GM18868 (cell line): ENCODE measurements around the gene ZNG1B.
"Not testable (repeated sequence)": the region's sequence is repeated elsewhere in the genome, so short reads cannot be mapped to it uniquely, and the experiment has no call there.

Experiments
- ATAC-seq: cut with Tn5 transposase; IDR thresholded peaks from one replicate; pipeline ENCODE4 v1.9.1; 2021; ENCODE audit warnings: mild to moderate bottlenecking, moderate library complexity; ENCODE audit not compliant: unreplicated experiment

ZNG1B gene

GRCh38 chr2:113503094-113504042 lies 65.9 kb downstream of the ZNG1B start:
- peak; percentile 83 for ATAC-seq

DNA sequence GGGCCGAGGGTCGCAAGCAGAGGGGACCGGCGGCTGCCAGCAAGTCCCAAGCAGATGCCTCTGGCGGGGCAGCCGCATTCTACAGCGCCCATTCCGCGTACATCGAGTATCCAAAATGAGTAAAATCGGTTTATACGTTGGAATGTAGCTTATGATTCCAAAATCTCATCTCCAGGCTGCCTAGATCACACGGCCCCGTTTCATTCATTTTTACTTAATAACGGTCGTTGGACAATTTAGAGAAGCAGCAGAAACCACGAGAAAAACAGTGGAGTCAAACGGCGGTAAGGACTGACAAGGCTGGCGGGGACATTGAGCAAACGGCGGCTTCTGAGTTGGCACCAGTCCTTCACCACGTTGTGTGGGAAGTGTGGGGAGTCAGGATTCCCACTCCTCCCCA lies 66.6 kb downstream of the ZNG1B start:
- ATAC-seq = not testable (repeated sequence)

DNA sequence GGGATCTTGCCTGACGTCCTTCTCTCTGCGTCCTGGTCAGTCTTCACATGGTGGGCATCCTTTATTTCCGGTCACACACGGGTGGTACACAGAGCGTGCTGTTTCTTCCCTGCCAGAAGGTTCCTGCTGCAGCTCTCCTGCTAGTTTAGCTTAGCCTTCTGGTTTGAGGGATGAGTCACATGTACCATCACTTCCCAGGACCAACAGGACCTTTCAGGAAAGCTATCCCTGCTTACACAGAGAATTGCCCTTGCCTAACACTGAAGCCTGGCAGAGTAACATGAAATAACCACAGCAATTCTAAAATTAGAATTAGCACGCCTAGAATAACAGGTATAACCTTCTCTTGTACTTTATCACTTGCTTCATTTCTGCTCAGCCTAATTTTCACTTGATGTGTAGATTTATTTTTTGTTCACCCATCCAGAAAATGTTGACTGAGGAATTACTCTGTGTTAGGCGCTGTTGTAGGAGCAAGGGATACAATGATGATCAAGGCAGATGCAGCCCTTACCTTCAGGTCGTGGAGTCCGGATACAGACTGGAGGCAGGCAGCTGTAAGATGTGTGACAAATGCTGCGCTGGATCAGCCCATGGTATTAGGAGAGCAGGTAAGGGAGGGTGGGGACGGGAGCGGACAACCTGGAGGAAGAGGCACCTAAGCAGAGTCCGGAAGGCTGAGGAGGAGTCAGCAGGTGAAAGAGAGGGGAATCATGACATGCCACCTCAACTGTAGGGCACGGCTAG lies 70.1 kb downstream of the ZNG1B start:
- not testable (repeated sequence) for ATAC-seq

DNA sequence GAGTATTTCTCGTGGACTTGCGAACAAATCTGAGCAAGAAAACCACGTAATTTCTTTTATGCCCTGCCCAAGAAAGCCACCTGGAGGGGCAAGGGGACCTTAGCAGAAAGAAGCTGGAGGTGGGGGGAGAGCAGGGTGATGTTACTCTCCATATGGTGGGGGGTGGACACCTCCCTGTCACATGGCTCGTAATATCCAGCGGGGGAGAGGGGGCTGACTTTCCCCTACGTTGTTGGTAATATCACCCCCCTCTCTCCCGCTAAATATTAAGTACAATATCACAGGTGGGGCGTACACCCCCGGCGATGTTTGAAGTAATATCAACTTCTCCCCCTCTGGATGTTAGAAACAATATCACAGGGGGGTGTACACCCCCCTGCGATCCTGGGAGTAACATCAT lies 70.7 kb downstream of the ZNG1B start:
- ATAC-seq = not testable (repeated sequence)

GRCh38 chr2:113510913-113511312 lies 73.4 kb downstream of the ZNG1B start:
- not testable (repeated sequence) for ATAC-seq

- not testable (repeated sequence) for ATAC-seq
Measured at GRCh38 chr2:113511859-113512258, 74.4 kb downstream of the ZNG1B start.

DNA sequence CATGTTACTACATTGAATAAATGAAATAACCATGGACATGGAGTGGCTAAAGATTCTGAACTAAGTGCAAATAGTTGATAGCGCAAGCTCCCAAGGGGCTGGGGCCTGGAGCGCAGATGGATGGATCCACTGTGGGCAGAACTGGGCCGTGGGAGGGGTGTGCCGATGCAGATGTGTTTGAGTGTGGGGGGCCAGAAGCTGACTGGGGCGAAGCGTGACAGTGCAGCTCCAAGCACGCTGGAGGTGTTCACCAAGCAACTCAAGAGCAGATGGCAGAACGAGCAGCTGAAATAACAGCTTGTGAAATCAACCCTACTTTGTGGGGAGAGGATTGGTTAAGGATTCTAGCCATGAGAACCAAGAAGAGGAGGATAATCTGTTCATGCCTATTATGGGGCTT lies 78.0 kb downstream of the ZNG1B start:
- ATAC-seq = not testable (repeated sequence)

GRCh38 chr2:113515995-113516394 lies 78.5 kb downstream of the ZNG1B start:
- not testable (repeated sequence) for ATAC-seq

DNA sequence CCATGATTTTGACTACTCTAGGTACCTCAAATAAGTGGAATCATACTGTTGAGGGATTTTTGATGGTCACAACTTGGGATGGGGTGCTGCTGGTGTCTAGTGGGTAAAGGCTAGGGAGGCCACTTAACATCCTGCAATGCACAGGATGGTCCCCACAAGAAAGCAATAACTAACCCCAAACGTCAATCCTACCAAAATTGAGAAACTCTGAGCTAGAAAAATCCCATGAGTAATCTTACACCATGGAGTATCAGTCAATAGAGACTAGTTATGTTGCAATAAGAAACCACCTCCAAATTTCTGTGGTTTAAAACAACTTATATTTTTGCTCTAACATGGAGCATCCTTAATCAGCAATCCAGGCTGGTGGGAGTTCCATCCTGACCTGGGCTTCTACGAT lies 79.5 kb downstream of the ZNG1B start:
- ATAC-seq = not testable (repeated sequence)

DNA sequence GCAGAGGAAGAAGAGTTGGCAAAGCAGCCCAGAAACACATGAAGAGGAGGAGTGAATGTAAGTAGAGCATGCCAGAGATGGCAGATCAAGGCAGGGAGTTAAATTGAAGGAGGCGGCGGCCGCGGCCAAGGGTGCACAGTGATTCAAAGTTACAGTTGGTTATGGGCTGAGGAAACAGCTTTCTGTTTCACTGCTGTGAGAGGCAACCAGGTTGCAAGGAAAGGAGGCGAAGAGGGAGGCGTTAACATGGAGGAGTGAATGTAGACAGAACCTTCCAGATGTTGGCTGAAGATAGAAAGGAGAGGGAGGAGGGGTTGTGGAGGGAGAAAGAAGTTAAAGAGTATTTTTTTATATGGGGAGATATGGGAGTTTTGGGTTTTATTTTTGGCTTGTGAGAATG lies 83.3 kb downstream of the ZNG1B start:
- not testable (repeated sequence) for ATAC-seq

- ATAC-seq = not testable (repeated sequence)
Measured at GRCh38 chr2:113521492-113521891, 84.0 kb downstream of the ZNG1B start.

- ATAC-seq = not testable (repeated sequence)
Measured at GRCh38 chr2:113524986-113525385, 87.5 kb downstream of the ZNG1B start.

DNA sequence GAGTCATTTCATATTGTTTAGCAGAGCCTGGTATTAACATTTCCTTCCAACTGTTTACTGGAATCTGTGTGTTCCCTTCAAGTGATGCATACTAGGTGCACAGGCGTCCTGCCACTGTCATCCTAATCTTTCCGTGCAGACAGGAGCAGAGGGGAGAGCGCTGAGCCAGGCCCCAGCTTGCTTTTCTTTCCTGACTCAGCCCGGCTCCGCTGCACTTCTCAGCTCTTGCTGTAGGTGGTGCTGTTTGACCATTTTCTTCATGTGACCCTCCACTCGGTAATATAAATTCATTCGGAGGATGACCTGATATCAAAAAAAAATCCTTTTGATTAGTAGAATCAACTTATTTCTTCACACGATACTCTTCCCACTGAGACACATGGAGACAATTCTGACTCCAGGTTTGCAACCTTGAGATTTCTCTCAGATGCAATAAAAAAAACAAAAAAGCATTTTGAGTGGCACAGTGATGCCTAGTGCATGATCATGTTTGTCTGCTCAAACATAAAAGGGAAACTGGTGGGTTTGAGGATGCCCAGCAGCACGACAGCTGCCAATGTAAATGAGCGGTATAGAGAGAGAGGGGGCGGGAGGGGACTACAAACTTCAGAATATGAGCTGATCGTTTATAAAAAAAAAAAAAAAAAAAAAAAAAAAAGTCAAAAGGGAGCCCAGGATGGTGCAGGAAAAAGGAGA lies 90.0 kb downstream of the ZNG1B start:
- ATAC-seq = peak; percentile 90

- ATAC-seq = not testable (repeated sequence)
Measured at GRCh38 chr2:113528126-113528525, 90.6 kb downstream of the ZNG1B start.

DNA sequence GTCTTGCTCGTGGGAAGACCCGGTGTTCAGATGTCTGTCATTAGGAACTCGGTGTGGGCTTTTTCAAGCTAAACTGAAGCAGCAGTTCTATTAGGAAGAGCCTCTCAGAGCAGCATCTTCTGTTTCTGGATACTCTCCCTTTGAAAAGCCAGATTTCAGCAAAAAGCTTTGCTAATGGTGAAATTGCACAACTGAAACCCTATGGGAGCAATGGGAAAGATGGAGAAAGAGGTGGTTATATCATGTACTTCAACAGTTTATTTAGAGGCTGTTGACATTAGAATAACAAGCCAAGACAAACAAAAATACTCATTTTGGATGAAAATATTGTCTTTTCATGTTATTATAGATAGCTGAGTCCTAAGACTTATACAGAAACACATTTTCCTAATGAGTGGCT lies 91.4 kb downstream of the ZNG1B start:
- not testable (repeated sequence) for ATAC-seq

- ATAC-seq = not testable (repeated sequence)
Measured at GRCh38 chr2:113532991-113533390, 95.5 kb downstream of the ZNG1B start.

GRCh38 chr2:113536573-113536972 lies 99.1 kb downstream of the ZNG1B start:
- ATAC-seq = not testable (repeated sequence)

- ATAC-seq = not testable (repeated sequence)
Measured at GRCh38 chr2:113540834-113541203, 103.3 kb downstream of the ZNG1B start.

DNA sequence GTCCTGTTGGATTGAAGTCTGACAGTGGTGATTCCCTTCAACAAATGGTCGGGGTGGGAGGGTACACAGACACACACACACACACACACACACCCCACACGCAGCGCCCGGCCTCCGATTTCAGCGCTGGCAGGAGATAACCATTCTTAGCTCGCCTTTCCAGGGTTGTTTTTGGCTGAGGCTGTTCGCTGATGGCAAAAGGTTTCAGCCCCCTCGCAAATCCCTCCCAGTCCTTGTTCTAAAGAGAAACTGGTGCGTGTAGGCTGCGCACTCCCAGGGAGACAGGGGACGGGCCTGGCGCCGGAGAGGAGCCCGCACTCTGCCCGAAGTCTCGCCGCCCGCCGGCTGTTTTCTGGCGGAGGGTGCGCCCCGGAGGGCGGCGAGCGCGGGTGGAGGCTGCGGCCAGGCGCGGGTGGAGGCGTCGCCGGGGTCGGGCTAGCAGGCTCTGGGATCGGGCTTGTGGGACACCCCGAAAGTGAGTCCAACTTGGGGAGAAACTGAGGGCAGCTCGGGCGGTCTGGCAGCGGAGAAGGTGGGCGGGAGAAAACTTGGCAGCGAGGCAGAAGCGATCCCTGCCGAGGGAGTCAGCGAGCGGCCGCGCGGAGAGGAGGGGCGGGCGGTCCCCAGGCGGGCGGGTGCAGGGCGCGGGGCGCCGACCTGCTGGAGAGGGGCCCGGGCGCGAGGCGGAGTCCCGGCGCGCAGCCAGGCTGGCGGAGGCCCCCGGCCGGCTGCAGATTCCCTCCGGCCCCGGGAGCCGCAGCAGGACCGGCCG lies 103.9 kb downstream of the ZNG1B start:
- not testable (repeated sequence) for ATAC-seq

GRCh38 chr2:113541976-113542485 lies 104.5 kb downstream of the ZNG1B start:
- not testable (repeated sequence) for ATAC-seq
